Keratinocyte (primary cell): ENCODE measurements around the gene DNAJB8. TPM values are rescaled to one million over a fixed set of nuclear protein-coding genes. Genes with fewer than 3 reads are reported as not detected.

Experiments used
- DNase-seq: peaks from one replicate; pipeline ENCODE4 v3.0.0-alpha.2; 2011; ENCODE audit warnings: low read depth, missing footprints, low spot score
- FAIRE-seq: peaks from 2 replicates; lab custom pipeline; 2011; peaks lifted over from hg19 to GRCh38; lab: Jason Lieb, UNC
- H2AFZ ChIP-seq: 2 replicates; pipeline ENCODE4 v1.6.0; 2012; ENCODE audit warnings: low read length, control low read depth, inconsistent platforms; ENCODE audit not compliant: control insufficient read depth
- H3K27ac ChIP-seq: 2 replicates; pipeline ENCODE4 v1.5.1; 2011; ENCODE audit warnings: low read length; ENCODE audit not compliant: control insufficient read depth, insufficient read depth
- H3K27me3 ChIP-seq: 3 replicates; pipeline ENCODE4 v1.6.0; 2011; ENCODE audit warnings: low read length; ENCODE audit not compliant: control insufficient read depth, insufficient read depth; ENCODE audit errors: extremely low read depth
- H3K36me3 ChIP-seq, 2 experiments: 2 replicates in 1 of 2; 3 replicates in 1 of 2; pipeline ENCODE4 v1.5.1; 2011; ENCODE audit warnings: low read length in 2 of 2, mild to moderate bottlenecking in 1 of 2; ENCODE audit not compliant: control insufficient read depth in 2 of 2, insufficient read depth in 2 of 2; ENCODE audit errors: extremely low read depth in 1 of 2
- H3K4me1 ChIP-seq: 3 replicates; pipeline ENCODE4 v1.5.1; 2011; ENCODE audit warnings: low read length; ENCODE audit not compliant: control insufficient read depth, insufficient read depth; ENCODE audit errors: extremely low read depth
- H3K4me2 ChIP-seq: 3 replicates; pipeline ENCODE4 v1.6.0; 2011; ENCODE audit warnings: low read depth, low read length; ENCODE audit not compliant: control insufficient read depth, insufficient read depth; ENCODE audit errors: extremely low read depth
- H3K4me3 ChIP-seq, 3 experiments: fragments of 200-600 bp in 1 of 3; sonication (generic) in 1 of 3; 2 replicates in 2 of 3; 3 replicates in 1 of 3; pipeline ENCODE4 v1.5.1; 2011 to 2016; ENCODE audit warnings: low read length in 3 of 3, mild to moderate bottlenecking in 3 of 3, control low read depth in 2 of 3, inconsistent platforms in 1 of 3, low read depth in 1 of 3, mixed read lengths in 1 of 3, mixed run types in 1 of 3, moderate library complexity in 1 of 3; ENCODE audit not compliant: control insufficient read depth in 2 of 3, insufficient read depth in 2 of 3; ENCODE audit errors: extremely low read depth in 1 of 3
- H3K79me2 ChIP-seq: 2 replicates; pipeline ENCODE4 v1.6.0; 2012; ENCODE audit warnings: low read length; ENCODE audit not compliant: control insufficient read depth, insufficient read depth
- H3K9ac ChIP-seq: 3 replicates; pipeline ENCODE4 v1.6.0; 2011; ENCODE audit warnings: low read length; ENCODE audit not compliant: control insufficient read depth, insufficient read depth; ENCODE audit errors: extremely low read depth
- H3K9me1 ChIP-seq: 3 replicates; pipeline ENCODE4 v1.6.0; 2011; ENCODE audit warnings: low read length; ENCODE audit not compliant: control insufficient read depth, insufficient read depth; ENCODE audit errors: extremely low read depth
- H3K9me3 ChIP-seq: 2 replicates; pipeline ENCODE4 v1.5.1; 2012; ENCODE audit warnings: low read depth, low read length; ENCODE audit not compliant: control insufficient read depth
- H4K20me1 ChIP-seq: 3 replicates; pipeline ENCODE4 v1.6.0; 2011; ENCODE audit warnings: low read length; ENCODE audit not compliant: control insufficient read depth, insufficient read depth; ENCODE audit errors: extremely low read depth
- CTCF ChIP-seq, 3 experiments: IDR thresholded peaks in 1 of 3; conservative IDR thresholded peaks in 1 of 3; optimal IDR thresholded peaks in 1 of 3; 2 replicates in 2 of 3; 3 replicates in 1 of 3; pipeline versions ENCODE3 to v1.5.1; 2011; ENCODE audit warnings: low read length in 3 of 3, mild to moderate bottlenecking in 3 of 3, moderate library complexity in 2 of 3, control low read depth in 1 of 3, inconsistent platforms in 1 of 3; ENCODE audit not compliant: insufficient read depth in 2 of 3; ENCODE audit errors: extremely low read depth in 1 of 3
- EZH2 ChIP-seq: IDR thresholded peaks from one replicate; pipeline ENCODE4 v1.6.1; 2012; ENCODE audit warnings: inconsistent platforms, mild to moderate bottlenecking, low read length, moderate library complexity
- dilution Hi-C: fragments of 300-500 bp; cut with MboI; formaldehyde crosslinking; loops from one replicate; pipeline ENCODE4 v1.7.0; 2020; ENCODE audit warnings: low sequenced_read_pairs; ENCODE audit not compliant: extremely low pct_ligation_motif_present
- polyA plus RNA-seq, 5 experiments: library from polyadenylated mRNA; depleted of rRNA in 3 of 5; stranded (reverse) in 3 of 5; stranded (forward) in 1 of 5; unstranded in 1 of 5; fragments of >200 nt; gene quantifications; 1 replicate in 1 of 5; 2 replicates in 3 of 5; 3 replicates in 1 of 5; pipeline versions ENCODE4 v1.2.1 to v1.2.3, GENCODE V29; 2011 to 2012; ENCODE audit warnings: missing spikeins in 2 of 5, low read depth in 1 of 5, low replicate concordance in 1 of 5

The DNAJB8 gene
- polyA plus RNA-seq, 1 donor (not counting 4 experiments of a cell fraction or from before 2014, with no cell fraction given): not detected

- H3K36me3 ChIP-seq: no peaks in the 10 kb centered on the region
- dilution Hi-C loops: no loop called here
- H3K9ac ChIP-seq: no peak overlapping the region
- no peak for FAIRE-seq
- peaks cover 8% of the 10 kb centered on the region for H4K20me1 ChIP-seq
- H3K4me3 ChIP-seq: no peak overlapping the region
- peaks cover 79% of the 10 kb centered on the region for H3K27me3 ChIP-seq
- no peak overlapping the region for H3K27ac ChIP-seq
- no peak for DNase-seq
- H3K4me1 ChIP-seq: no peaks in the 10 kb centered on the region
- peak overlapping the region; percentile 77 for H3K4me2 ChIP-seq
- no peaks in the 10 kb centered on the region for H3K79me2 ChIP-seq
- peak; percentile 87 for TF ChIP-seq EZH2
- TF ChIP-seq CTCF (optimal IDR thresholded peaks at IDR 0.05 in 1 of 3, IDR thresholded peaks at IDR 0.05 in 1 of 3, conservative IDR thresholded peaks at IDR 0.05 in 1 of 3; ENCODE audit: extremely low read depth in 1 of 3, insufficient read depth in 2 of 3, low read length in 3 of 3): no peak
- no peaks in the 10 kb centered on the region for H3K9me1 ChIP-seq
- no peak overlapping the region for H2AFZ ChIP-seq
- no peaks in the 10 kb centered on the region for H3K9me3 ChIP-seq
Observed at GRCh38 chr3:128496602-128497304, 30.1 kb upstream of the DNAJB8 start.

DNA sequence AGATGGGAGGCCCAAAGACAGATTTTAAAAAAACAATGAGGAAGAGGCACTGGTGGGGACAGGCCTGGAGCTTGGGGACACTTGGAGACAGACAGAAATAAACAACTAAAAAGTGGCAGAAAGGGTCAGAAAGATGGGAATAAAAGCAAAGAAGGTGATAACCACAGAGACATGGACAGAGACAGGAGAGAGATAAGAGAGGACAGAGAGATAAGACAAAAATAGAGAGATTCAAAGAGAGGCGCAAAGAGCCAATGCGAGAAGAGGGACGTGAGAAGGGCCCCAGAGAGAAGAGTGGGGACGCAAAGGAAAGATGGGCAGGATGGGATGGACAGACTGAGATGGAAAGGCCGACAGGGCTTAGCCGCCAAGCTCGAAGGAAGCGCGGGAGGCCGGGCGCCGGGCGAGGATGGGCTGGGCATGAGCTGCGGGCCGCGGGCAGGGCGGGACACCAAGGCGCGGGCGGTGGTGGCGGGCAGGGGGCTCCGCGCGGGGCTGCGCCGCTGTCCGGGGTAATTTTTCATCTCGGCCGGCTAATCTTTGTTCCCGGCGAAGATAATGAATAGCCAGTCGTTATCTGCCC is 29.4 kb upstream of the DNAJB8 start:
- dilution Hi-C loops: no loop called here
- no peak overlapping the region for H3K4me3 ChIP-seq
- peaks cover 10% of the 10 kb centered on the region for H4K20me1 ChIP-seq
- no peak overlapping the region for H3K4me2 ChIP-seq
- peaks cover 81% of the 10 kb centered on the region for H3K27me3 ChIP-seq
- FAIRE-seq (no peak), DNase-seq (no peak)
- H3K36me3 ChIP-seq: no peaks in the 10 kb centered on the region
- no peaks in the 10 kb centered on the region for H3K4me1 ChIP-seq
- H3K79me2 ChIP-seq: no peaks in the 10 kb centered on the region
- TF ChIP-seq EZH2: no peak
- TF ChIP-seq CTCF (optimal IDR thresholded peaks at IDR 0.05 in 1 of 3, IDR thresholded peaks at IDR 0.05 in 1 of 3, conservative IDR thresholded peaks at IDR 0.05 in 1 of 3; ENCODE audit: extremely low read depth in 1 of 3, insufficient read depth in 2 of 3, low read length in 3 of 3): no peak
- H3K9me3 ChIP-seq: no peaks in the 10 kb centered on the region
- no peaks in the 10 kb centered on the region for H3K9me1 ChIP-seq
- no peak overlapping the region for H3K27ac ChIP-seq
- H3K9ac ChIP-seq: no peak overlapping the region
- H2AFZ ChIP-seq: no peak overlapping the region
